ENCODE measurements around the gene PISD.

Gene PISD

GRCh38 chr22:31652911-31653684 is 8.9 kb downstream of the PISD start:
- no peak for DNase-seq (ENCODE audit: extremely low read depth in 1 of 2, low read depth in 1 of 2)

GRCh38 chr22:31652088-31652487 is 9.9 kb downstream of the PISD start:
- no peak for DNase-seq (ENCODE audit: extremely low read depth in 1 of 2, low read depth in 1 of 2)

GRCh38 chr22:31651664-31652063 is 10.4 kb downstream of the PISD start:
- no peak for DNase-seq (ENCODE audit: extremely low read depth in 1 of 2, low read depth in 1 of 2)

DNA sequence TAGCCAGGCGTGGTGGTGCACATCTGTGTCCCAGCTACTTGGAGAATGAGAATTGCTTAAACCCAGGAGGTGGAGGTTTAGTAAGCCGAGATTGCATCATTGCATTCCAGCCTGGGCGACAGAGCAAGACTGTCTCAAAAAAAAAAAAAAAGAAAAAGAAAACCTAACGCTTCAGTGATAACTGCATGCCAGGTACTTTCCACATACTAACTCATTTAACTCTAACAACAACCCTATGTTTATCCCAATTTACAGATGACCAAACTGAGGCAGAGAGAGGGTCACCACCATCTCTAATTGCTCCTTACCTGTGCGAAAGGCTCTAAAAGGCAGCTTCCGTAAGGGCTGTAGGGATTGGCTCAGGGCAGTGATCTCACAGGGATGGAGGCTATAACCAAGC is 11.6 kb downstream of the PISD start:
- DNase-seq (ENCODE audit: extremely low read depth in 1 of 2, low read depth in 1 of 2): no peak

DNA sequence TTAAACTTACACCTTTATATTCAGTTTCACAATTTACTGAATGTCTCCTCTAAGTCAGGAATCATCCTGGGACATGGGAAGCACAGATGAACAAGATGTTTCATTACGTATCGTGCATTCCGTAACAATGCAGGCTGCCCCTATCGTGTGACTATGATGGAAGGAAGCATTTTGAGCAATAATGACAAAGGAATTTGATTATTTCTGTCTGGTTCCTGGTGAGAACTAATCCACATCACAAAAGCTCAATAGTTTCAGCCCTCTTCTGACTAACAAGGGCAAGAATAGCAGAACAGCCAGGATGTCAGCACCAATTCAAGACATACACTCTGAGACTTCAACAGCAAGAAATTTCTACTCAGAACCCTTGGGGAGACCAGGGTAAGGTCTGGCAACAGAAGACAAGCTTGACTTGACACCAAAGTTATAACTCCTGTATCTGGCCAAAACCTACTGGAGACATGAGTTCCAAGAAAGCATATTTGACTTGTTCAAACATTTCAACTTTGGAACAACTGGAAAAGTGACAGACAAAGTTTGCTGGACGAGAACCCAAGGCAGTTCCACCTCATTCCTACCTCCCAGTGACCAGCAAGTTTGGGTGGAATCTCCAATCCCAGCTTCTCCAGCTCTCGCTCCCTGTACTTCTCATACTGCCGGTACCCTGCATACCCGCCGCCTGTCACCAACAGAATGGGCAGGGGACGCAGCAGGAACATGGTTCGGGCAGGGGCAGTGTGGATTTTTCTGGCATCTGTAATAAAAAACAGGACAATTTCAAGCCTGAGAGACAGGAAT is 14.3 kb downstream of the PISD start:
- DNase-seq (ENCODE audit: extremely low read depth in 1 of 2, low read depth in 1 of 2): no peak

DNA sequence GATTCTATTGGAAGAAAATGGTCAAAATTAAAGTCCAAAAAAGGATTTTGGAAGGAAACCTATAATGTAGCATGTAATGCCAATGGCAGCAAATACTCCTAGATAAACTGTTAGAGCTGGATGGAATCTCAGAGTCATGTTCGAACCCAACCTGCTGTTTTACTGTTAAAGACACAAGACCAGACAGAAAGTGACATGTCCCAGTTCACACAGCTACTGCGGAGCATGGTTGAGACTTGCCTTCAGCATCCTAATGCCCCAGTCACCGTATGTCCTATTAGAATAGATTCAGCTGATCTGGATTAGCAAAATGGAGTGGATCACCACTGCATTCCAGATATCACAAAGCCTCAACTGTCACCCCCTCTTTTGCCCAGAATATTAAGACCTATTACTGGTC is 14.9 kb downstream of the PISD start:
- DNase-seq (ENCODE audit: extremely low read depth in 1 of 2, low read depth in 1 of 2): no peak

GRCh38 chr22:31646186-31647019 is 15.6 kb downstream of the PISD start:
- no peak for DNase-seq (ENCODE audit: extremely low read depth in 1 of 2, low read depth in 1 of 2)

DNA sequence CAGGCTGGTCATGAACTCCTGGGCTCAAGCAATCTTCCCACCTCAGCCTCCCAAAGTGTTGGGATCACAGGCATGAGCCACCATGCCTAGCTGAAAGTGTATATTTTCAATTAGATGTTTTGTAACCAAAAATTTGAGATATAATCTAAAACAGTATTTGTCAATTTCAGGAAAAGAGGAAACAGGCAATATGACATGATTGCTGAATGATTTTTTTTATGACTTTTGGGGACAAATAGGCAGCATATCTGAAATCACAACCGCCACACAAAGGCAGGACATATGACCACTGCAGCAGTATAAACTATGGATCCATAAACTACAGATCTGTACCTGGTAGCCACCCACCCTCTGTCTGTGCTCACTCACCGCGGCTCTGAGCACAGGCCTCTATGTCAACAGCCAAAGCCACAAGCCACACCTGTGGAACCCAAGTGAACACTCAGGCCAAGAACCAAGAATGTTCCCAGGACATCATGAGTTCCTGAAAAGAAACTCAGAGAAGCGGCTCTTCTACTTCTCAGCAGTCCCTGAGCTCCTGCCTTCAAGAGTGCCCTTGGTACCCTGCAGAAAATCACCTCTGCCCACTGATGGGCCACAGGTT is 22.5 kb downstream of the PISD start:
- no peak for DNase-seq (ENCODE audit: extremely low read depth in 1 of 2, low read depth in 1 of 2)

- no peak for DNase-seq (ENCODE audit: extremely low read depth in 1 of 2, low read depth in 1 of 2)
Observed at GRCh38 chr22:31637891-31638618, 24.0 kb downstream of the PISD start.

DNA sequence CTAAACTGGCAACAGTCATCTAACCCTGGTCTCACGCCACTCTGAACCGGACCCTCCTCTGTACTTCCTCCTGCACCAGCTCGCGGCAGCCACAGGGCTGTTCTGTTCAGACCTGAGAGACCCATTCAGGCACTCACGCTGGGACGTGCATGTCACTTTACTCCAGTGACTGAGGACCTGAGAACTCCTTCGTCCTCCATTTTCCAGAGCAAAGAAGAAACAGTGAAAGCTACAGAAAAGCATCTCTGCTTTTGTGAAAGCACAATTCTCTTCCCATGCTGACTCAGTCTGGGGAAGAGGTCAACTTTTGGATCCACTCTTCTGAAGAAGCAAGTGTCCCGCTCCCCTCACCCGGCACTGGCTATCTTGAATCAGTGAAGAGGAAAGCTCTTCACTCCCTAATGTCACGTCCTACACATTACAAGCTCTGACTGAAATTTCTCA is 24.5 kb downstream of the PISD start:
- no peak for DNase-seq (ENCODE audit: extremely low read depth in 1 of 2, low read depth in 1 of 2)

- DNase-seq (ENCODE audit: extremely low read depth in 1 of 2, low read depth in 1 of 2): no peak
Observed at GRCh38 chr22:31635638-31636306, 26.2 kb downstream of the PISD start.

- DNase-seq (ENCODE audit: extremely low read depth in 1 of 2, low read depth in 1 of 2): no peak
Observed at GRCh38 chr22:31631436-31631835, 30.6 kb downstream of the PISD start.

DNA sequence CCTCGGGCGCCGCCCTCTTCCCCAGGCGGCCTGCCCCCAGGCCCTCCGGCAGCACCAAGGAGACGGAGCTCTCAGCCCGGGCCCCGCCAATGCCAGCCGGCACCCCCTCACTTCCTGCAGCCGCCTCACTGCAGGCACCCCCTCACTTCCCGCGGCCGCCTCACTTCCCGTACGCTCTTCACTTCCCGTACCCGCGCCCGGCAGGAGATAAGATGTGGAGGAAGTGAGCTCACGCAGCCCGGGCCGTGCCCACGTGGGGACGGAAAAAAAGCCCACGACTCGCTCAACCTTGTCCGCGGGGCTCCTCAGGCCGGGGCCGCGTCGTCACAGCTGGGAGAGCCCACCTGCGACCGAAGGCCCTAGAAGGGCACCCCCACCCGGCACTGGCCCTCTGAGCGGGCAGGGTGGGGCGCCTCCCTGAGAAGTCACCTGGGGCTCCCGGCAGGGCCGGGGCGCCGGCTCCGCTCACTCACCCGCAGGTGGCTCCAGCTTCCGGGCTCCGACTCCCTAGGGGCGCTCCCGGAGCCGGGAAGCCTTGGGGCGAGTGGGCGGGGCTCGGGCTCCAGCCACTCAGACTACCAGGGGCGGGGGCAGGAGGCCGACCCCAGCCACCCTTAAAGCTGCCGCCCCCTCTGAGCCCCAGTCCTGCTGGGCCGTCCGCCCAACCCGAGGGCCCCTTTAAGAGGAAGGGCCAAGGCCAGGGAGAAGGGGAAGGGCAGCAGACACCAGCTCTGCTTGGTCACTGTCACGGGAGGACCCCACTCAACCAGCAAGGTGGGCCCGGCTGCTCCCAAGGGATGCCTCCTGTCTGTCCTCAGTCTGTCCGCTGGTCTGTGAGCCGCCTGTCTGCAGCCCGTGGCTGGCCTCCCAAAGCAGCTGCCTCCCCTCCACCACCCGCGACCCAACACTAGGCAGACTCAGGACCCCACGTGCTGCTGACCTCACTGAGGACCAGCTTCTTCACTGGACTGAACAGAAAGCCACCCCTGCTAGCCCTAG is 31.4 kb downstream of the PISD start:
- DNase-seq (ENCODE audit: extremely low read depth in 1 of 2, low read depth in 1 of 2): peak; percentile 75 to 82

GRCh38 chr22:31629741-31630184 is 32.3 kb downstream of the PISD start:
- no peak for DNase-seq (ENCODE audit: extremely low read depth in 1 of 2, low read depth in 1 of 2)

DNA sequence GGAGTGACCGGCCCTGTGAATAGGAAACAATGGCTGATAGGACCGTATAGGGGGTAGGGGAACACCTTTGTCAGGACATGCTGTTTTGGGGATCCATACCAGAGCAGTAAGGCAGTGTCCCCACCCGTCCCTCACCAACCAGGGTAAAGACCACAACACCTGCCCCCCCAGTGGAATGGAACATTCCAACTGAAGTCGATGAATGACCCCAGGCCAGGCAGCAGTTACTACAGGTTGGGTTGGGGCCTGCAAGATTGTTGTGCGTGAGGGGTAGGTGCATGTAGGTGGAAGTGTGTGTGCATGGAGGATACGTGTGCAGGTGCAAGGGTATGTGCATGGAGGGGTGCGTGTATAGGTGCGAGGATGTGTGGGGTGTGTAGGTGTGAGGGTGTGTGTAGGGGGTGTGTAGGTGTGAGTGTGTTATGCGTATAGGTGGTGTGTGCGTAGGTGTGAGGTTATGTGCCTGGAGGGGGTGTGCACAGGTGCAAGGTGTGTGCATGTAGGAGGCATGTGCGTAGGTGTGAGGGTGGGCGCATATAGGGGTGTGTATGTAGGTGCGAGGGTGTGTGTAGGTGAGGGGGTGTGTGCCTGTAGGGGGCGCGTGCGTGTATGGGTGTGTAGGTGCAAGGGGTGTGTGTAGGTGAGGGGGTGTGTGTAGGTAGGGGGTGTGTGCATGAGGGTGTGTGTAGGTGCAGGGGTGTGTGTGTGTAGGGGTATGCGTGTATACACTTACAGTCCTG is 32.9 kb downstream of the PISD start:
- DNase-seq (ENCODE audit: extremely low read depth in 1 of 2, low read depth in 1 of 2): no peak

GRCh38 chr22:31628362-31628761 is 33.7 kb downstream of the PISD start:
- no peak for DNase-seq (ENCODE audit: extremely low read depth in 1 of 2, low read depth in 1 of 2)

DNA sequence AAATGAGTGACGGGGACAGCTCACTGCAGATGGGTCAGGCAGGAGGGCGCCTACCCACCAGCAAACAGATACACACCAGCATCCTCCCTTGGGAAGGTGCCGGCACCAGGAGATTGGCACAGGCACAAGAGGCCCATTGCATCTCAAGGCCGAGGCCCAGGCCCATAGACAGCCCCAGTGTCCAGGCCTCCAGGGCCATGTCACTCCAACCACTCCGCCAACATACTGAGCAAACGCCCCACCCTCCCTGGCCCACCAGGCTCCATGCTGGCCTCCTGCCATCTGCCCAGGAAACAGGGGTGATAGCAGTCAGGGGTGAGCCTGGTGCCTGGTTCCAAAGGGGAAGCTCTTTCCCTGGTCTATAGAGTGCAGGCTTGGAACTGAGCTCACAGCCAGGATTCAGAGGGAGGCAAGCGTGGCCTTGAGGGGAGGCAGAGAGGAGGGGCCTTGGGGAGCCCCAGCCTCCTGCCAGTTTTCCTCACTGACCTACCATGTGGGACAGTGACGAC is 34.7 kb downstream of the PISD start:
- DNase-seq (ENCODE audit: extremely low read depth in 1 of 2, low read depth in 1 of 2): no peak

Data from stimulated activated CD8-positive, alpha-beta memory T cell treated with anti-CD3 and anti-CD28 coated beads, Interleukin-7, amount 100 ng/mL, for 48 hours (primary cell).